ENCODE results near the gene NUDT17. TPM values are rescaled to one million over a fixed set of nuclear protein-coding genes. Genes with fewer than 3 reads are reported as not detected.

NUDT17 gene
- total RNA-seq, 1 donor from 2014 or later: not detected

DNA sequence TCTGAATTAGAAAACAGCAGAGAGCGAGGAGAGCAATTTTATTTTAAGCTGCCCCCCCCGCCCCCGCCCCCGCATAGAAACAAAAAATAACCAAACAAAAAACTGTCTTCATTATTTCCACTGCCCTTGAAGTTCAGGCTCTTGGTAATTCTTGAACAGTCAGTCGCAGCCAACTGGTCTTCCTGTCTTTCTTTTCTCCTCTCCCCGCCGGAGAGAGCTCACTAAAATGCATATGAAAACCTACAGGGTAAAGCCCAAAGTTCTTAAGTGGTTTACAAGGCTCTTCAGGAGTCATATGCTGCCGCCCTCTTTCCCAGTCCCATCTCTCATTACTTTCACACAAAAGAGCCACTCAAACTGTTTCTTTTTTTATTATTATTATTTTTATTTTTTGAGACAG lies 41.4 kb downstream of the NUDT17 start:
- Histone ChIP-seq H3K4me3 (peak overlapping the region in 1 of 2 donors; percentile 70), H3K9me3 (no peaks in the 10 kb centered on the region), H3K27me3 (no peaks in the 10 kb centered on the region), H3K27ac (peak overlapping the region; percentile 48 to 63), H3K36me3 (peaks cover 0 to 7% of the 10 kb centered on the region in 2 donors), H3K4me1 (peaks cover 12 to 31% of the 10 kb centered on the region in 2 donors)
- TF ChIP-seq, protein P1, sequence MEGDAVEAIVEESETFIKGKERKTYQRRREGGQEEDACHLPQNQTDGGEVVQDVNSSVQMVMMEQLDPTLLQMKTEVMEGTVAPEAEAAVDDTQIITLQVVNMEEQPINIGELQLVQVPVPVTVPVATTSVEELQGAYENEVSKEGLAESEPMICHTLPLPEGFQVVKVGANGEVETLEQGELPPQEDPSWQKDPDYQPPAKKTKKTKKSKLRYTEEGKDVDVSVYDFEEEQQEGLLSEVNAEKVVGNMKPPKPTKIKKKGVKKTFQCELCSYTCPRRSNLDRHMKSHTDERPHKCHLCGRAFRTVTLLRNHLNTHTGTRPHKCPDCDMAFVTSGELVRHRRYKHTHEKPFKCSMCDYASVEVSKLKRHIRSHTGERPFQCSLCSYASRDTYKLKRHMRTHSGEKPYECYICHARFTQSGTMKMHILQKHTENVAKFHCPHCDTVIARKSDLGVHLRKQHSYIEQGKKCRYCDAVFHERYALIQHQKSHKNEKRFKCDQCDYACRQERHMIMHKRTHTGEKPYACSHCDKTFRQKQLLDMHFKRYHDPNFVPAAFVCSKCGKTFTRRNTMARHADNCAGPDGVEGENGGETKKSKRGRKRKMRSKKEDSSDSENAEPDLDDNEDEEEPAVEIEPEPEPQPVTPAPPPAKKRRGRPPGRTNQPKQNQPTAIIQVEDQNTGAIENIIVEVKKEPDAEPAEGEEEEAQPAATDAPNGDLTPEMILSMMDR (IDR thresholded peaks at IDR 0.05): no peak
- no peak for DNase-seq (ENCODE audit: low spot score in 2 of 2)
- intact Hi-C loops (cut with DNase I): no loop called here

DNA sequence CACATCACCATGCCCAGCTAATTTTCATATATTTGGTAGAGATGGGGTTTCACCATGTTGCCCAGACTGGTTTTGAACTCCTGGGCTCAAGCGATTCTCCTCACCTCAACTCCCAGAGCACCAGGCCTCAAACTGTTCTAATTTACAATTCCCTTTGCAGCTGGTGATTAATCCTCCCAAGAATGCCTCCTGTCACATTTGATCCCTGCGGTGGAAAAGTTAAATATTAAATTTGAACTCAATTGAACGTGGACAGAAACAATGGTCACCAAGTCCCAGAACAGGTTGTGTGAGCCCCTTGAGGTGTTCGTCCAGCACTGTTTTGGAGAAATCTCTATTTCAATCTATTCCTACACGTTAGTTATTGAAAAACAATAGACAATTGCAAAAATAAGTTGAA lies 42.2 kb downstream of the NUDT17 start:
- Histone ChIP-seq H3K4me3 (no peak overlapping the region), H3K9me3 (no peaks in the 10 kb centered on the region), H3K4me1 (peaks cover 17 to 35% of the 10 kb centered on the region in 2 donors), H3K27ac (peak overlapping the region; percentile 48 to 63), H3K36me3 (peaks cover 0 to 7% of the 10 kb centered on the region in 2 donors), H3K27me3 (no peaks in the 10 kb centered on the region)
- intact Hi-C loops (cut with DNase I): no loop called here
- TF ChIP-seq, protein P1 (IDR thresholded peaks at IDR 0.05): no peak
- DNase-seq (ENCODE audit: low spot score in 2 of 2): no peak

DNA sequence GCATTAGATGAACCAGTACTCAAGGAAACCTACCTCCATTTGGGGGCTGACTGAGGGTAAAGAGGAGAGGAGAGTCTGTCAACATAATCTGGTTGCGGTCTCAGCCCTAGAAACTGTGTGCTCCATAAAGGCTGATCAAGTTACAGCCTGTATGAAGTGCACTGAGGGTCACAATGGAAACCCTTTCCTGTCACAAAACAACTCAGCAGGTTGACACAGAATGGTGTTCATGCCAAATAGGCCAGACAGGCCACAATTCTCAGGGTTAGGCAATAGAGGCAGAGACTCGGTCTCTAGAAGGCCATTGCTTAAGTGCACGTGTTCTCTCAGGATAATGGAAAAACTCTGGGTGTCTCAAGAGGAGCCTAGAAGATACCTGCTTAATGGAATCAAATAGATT lies 44.3 kb downstream of the NUDT17 start:
- peak overlapping the region; percentile 92 to 98 for H3K27ac ChIP-seq
- no peak for DNase-seq (ENCODE audit: low spot score in 2 of 2)
- H3K9me3 ChIP-seq: no peaks in the 10 kb centered on the region
- H3K36me3 ChIP-seq: peaks cover 0 to 19% of the 10 kb centered on the region in 2 donors
- TF ChIP-seq, protein P1 (IDR thresholded peaks at IDR 0.05): no peak
- no peaks in the 10 kb centered on the region for H3K27me3 ChIP-seq
- intact Hi-C loops (cut with DNase I): loop anchor here (5.0 kb wide), 2 partner anchors 88 to 123 kb away; no protein-coding TSS in a partner anchor
- no peak overlapping the region for H3K4me3 ChIP-seq
- peaks cover 19 to 44% of the 10 kb centered on the region in 2 donors for H3K4me1 ChIP-seq

DNA sequence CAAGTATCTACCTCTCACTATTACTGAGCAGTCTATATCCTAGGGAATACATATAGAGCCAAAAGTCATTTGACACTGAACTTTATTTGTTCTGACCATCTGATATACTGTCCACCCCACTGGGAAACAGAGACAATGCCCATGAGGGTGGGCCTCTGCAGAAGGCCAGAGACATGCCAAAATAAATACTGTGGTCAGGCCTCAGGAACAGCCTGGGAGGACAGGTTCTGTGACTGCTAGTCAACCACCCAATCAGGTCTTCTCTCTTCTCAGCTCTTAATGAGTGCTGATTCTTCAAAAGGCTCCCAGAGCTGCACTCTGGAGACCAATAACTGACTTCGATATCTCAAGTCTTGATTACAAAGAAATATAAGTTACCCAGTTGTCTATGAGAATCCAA lies 45.7 kb downstream of the NUDT17 start:
- Histone ChIP-seq H3K27me3 (no peaks in the 10 kb centered on the region), H3K36me3 (peaks cover 9 to 29% of the 10 kb centered on the region in 2 donors), H3K4me1 (peaks cover 14 to 40% of the 10 kb centered on the region in 2 donors), H3K4me3 (peak overlapping the region in 1 of 2 donors; percentile 14), H3K27ac (peak overlapping the region; percentile 92 to 98), H3K9me3 (no peaks in the 10 kb centered on the region)
- DNase-seq (ENCODE audit: low spot score in 2 of 2): no peak
- intact Hi-C loops (cut with DNase I): loop anchor here (5.0 kb wide), 2 partner anchors 86 to 121 kb away; no protein-coding TSS in a partner anchor
- TF ChIP-seq, protein P1 (IDR thresholded peaks at IDR 0.05): no peak

DNA sequence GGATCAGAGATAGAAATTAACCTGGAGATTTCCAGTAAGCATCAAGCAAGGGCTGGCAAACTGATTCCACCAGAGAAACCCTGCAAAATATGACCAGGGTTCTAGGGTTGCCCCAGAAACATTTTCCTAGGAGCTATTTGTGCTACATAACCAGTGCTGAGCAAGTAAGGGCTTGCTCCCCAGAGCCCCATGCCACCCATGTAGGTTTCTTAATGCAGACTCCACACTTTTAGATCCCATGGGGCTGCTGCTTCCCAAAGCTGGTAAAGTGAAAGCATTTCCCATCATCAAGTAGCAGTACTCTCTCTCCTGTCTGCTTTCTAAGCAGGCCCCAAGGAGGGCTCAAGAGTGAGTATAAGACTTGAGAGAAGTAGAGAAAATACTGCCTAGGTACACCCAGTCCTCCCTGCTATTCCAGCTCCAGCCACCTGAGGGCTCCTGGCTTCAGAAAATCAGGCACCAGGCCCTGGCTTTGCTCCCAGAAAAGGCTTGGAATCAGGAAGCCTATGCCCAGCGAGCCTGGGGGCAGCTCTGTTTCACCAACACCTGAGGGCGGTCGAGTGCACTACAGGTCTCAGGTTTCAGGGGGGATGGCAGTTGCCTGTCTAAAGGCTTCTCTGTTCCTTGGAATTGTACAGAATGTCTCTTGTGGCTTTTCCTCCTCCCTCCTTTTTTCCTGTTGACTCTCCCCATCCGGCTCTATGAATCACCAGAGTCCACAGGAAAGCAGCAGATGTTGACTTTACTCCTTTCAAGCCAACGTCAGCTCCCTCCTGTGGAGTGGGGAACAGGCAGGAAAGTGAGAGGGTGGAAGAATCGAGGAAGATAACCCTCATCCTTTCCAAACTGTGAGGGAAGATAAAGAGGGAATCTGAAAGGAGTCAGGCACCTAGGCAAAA lies 46.4 kb downstream of the NUDT17 start:
- intact Hi-C loops (cut with DNase I): loop anchor here (1.0 to 5.0 kb wide), 4 partner anchors 16 to 120 kb away; no protein-coding TSS in a partner anchor
- peaks cover 16 to 36% of the 10 kb centered on the region in 2 donors for H3K36me3 ChIP-seq

More for the DNA sequence above, 46.4 kb downstream of the NUDT17 start:
- H3K27ac ChIP-seq: peak overlapping the region; percentile 92 to 98
- TF ChIP-seq, protein P1 (IDR thresholded peaks at IDR 0.05): peak; percentile 93 to 97 (median 95)
- H3K27me3 ChIP-seq: no peaks in the 10 kb centered on the region
- DNase-seq (ENCODE audit: low spot score in 2 of 2): peak; percentile 89 to 99
- no peaks in the 10 kb centered on the region for H3K9me3 ChIP-seq
- H3K4me3 ChIP-seq: peak overlapping the region; percentile 10 to 23
- H3K4me1 ChIP-seq: peaks cover 14 to 36% of the 10 kb centered on the region in 2 donors
